IPS-20b (cell line): ENCODE results near the gene PLCXD3.
"Not testable (repeated sequence)": the region's sequence is repeated elsewhere in the genome, so short reads cannot be mapped to it uniquely, and the experiment has no call there.

Source experiments
- H3K27ac ChIP-seq: one replicate; pipeline ENCODE4 v1.5.1; 2013; ENCODE audit warnings: low read length
- H3K27me3 ChIP-seq: 2 replicates; pipeline ENCODE4 v1.6.1; 2013; ENCODE audit warnings: mild to moderate bottlenecking, low read length, inconsistent platforms; ENCODE audit not compliant: insufficient read depth
- H3K36me3 ChIP-seq: 2 replicates; pipeline ENCODE4 v1.6.1; 2013; ENCODE audit warnings: low read depth, mild to moderate bottlenecking, inconsistent platforms, low read length, moderate library complexity; ENCODE audit not compliant: insufficient read depth
- H3K4me1 ChIP-seq: 2 replicates; pipeline ENCODE4 v1.6.1; 2013; ENCODE audit warnings: mild to moderate bottlenecking, control low read depth, inconsistent platforms, low read length, moderate library complexity; ENCODE audit not compliant: insufficient read depth
- H3K4me3 ChIP-seq: 2 replicates; pipeline ENCODE4 v1.5.1; 2013; ENCODE audit warnings: mild to moderate bottlenecking, low read length, inconsistent platforms
- H3K9ac ChIP-seq: 2 replicates; pipeline ENCODE4 v1.6.1; 2013; ENCODE audit warnings: low read depth, mild to moderate bottlenecking, inconsistent platforms, low read length, moderate library complexity
- H3K9me3 ChIP-seq: 2 replicates; pipeline ENCODE4 v1.6.1; 2013; ENCODE audit warnings: mild to moderate bottlenecking, low read depth, low read length, inconsistent platforms; ENCODE audit not compliant: insufficient read depth

Gene PLCXD3

GRCh38 chr5:41522193-41522786 lies 11.9 kb upstream of the PLCXD3 start:
- H3K36me3 ChIP-seq = no peaks in the 10 kb centered on the region
- H3K9me3 ChIP-seq = no peaks in the 10 kb centered on the region
- H3K27me3 ChIP-seq = no peaks in the 10 kb centered on the region
- H3K27ac ChIP-seq = no peak overlapping the region
- H3K9ac ChIP-seq = no peak overlapping the region
- H3K4me3 ChIP-seq = no peak overlapping the region
- H3K4me1 ChIP-seq = peaks cover 3% of the 10 kb centered on the region; the same call in 1 of the 2 replicates

- Histone ChIP-seq H3K27me3 (no peaks in the 10 kb centered on the region), H3K9ac (no peak overlapping the region), H3K4me3 (no peak overlapping the region), H3K9me3 (no peaks in the 10 kb centered on the region), H3K27ac (no peak overlapping the region), H3K4me1 (peaks cover 3% of the 10 kb centered on the region; the same call in 1 of the 2 replicates), H3K36me3 (no peaks in the 10 kb centered on the region)
Observed at GRCh38 chr5:41519801-41520200, 9.4 kb upstream of the PLCXD3 start.

- H3K4me1 ChIP-seq = peaks cover 3% of the 10 kb centered on the region; the same call in 1 of the 2 replicates
- no peaks in the 10 kb centered on the region for H3K9me3 ChIP-seq
- no peaks in the 10 kb centered on the region for H3K27me3 ChIP-seq
- H3K9ac ChIP-seq = no peak overlapping the region
- no peak overlapping the region for H3K4me3 ChIP-seq
- no peaks in the 10 kb centered on the region for H3K36me3 ChIP-seq
- H3K27ac ChIP-seq = no peak overlapping the region
Observed at GRCh38 chr5:41517909-41518308, 7.5 kb upstream of the PLCXD3 start.

- H3K9me3 ChIP-seq = no peaks in the 10 kb centered on the region
- H3K4me1 ChIP-seq = no peaks in the 10 kb centered on the region
- no peaks in the 10 kb centered on the region for H3K36me3 ChIP-seq
- no peak overlapping the region for H3K9ac ChIP-seq
- H3K27ac ChIP-seq = no peak overlapping the region
- peak overlapping the region; percentile 71; the same call in 1 of the 2 replicates for H3K4me3 ChIP-seq
- H3K27me3 ChIP-seq = peaks cover 45% of the 10 kb centered on the region
Observed at GRCh38 chr5:41511241-41511640, 840 bp upstream of the PLCXD3 start.

GRCh38 chr5:41509399-41510175 lies 814 bp downstream of the PLCXD3 start:
- peak overlapping the region; percentile 71 for H3K4me3 ChIP-seq
- H3K4me1 ChIP-seq = no peaks in the 10 kb centered on the region
- no peak overlapping the region for H3K27ac ChIP-seq
- peaks cover 45% of the 10 kb centered on the region for H3K27me3 ChIP-seq
- H3K36me3 ChIP-seq = no peaks in the 10 kb centered on the region
- no peaks in the 10 kb centered on the region for H3K9me3 ChIP-seq
- H3K9ac ChIP-seq = no peak overlapping the region

GRCh38 chr5:41508696-41509398 lies 1.6 kb downstream of the PLCXD3 start:
- H3K9ac ChIP-seq = no peak overlapping the region
- no peaks in the 10 kb centered on the region for H3K36me3 ChIP-seq
- peaks cover 45% of the 10 kb centered on the region for H3K27me3 ChIP-seq
- H3K4me3 ChIP-seq = peak overlapping the region; percentile 71; the same call in 1 of the 2 replicates
- H3K4me1 ChIP-seq = no peaks in the 10 kb centered on the region
- H3K9me3 ChIP-seq = no peaks in the 10 kb centered on the region
- no peak overlapping the region for H3K27ac ChIP-seq

GRCh38 chr5:41508186-41508585 lies 2.2 kb downstream of the PLCXD3 start:
- H3K4me3 ChIP-seq = no peak overlapping the region
- no peak overlapping the region for H3K9ac ChIP-seq
- no peak overlapping the region for H3K27ac ChIP-seq

GRCh38 chr5:41507501-41507900 lies 2.9 kb downstream of the PLCXD3 start:
- Histone ChIP-seq H3K9me3 (no peaks in the 10 kb centered on the region), H3K27ac (no peak overlapping the region), H3K4me3 (no peak overlapping the region), H3K9ac (no peak overlapping the region), H3K27me3 (peaks cover 45% of the 10 kb centered on the region), H3K36me3 (no peaks in the 10 kb centered on the region), H3K4me1 (no peaks in the 10 kb centered on the region)

More at GRCh38 chr5:41508186-41508585, 2.2 kb downstream of the PLCXD3 start:
- H3K4me1 ChIP-seq = no peaks in the 10 kb centered on the region
- no peaks in the 10 kb centered on the region for H3K9me3 ChIP-seq
- H3K36me3 ChIP-seq = no peaks in the 10 kb centered on the region
- peaks cover 45% of the 10 kb centered on the region for H3K27me3 ChIP-seq

- H3K9me3 ChIP-seq = no peaks in the 10 kb centered on the region
- no peak overlapping the region for H3K9ac ChIP-seq
- H3K36me3 ChIP-seq = no peaks in the 10 kb centered on the region
- H3K4me1 ChIP-seq = no peaks in the 10 kb centered on the region; the same call in 1 of the 2 replicates
- H3K27ac ChIP-seq = no peak overlapping the region
- no peak overlapping the region for H3K4me3 ChIP-seq
- H3K27me3 ChIP-seq = peaks cover 10% of the 10 kb centered on the region
Observed at GRCh38 chr5:41503860-41504259, 6.5 kb downstream of the PLCXD3 start.

- Histone ChIP-seq H3K4me3 (no peak overlapping the region), H3K9me3 (no peaks in the 10 kb centered on the region), H3K36me3 (no peaks in the 10 kb centered on the region), H3K27me3 (peaks cover 4% of the 10 kb centered on the region), H3K9ac (no peak overlapping the region), H3K27ac (no peak overlapping the region), H3K4me1 (no peaks in the 10 kb centered on the region; the same call in 1 of the 2 replicates)
Observed at GRCh38 chr5:41503310-41503709, 7.1 kb downstream of the PLCXD3 start.

GRCh38 chr5:41493490-41494126 lies 16.8 kb downstream of the PLCXD3 start:
- not testable (repeated sequence) for H3K9me3 ChIP-seq, H3K9ac ChIP-seq, H3K27me3 ChIP-seq, H3K4me1 ChIP-seq, H3K27ac ChIP-seq, H3K4me3 ChIP-seq, H3K36me3 ChIP-seq
